Body of pancreas (tissue), 4 donors: Measurements from ENCODE around the gene KCNN3.

Experiments used
- POLR2A ChIP-seq, 3 donors: fragments of 450-650 bp; IDR thresholded peaks; one replicate each; pipeline ENCODE4 v1.6.1; 2016; ENCODE audit warnings: antibody characterized with exemption in 3 of 3, mild to moderate bottlenecking in 2 of 3
- TF ChIP-seq, protein P1 (sequence below), 7 experiments: fragments of 450-650 bp in 4 of 7; fragments of 200-600 bp in 3 of 7; sonication (generic) in 3 of 7; IDR thresholded peaks; one replicate each; pipeline ENCODE4 v1.5.1; 2016 to 2019; ENCODE audit warnings: antibody characterized with exemption in 7 of 7

DNA sequence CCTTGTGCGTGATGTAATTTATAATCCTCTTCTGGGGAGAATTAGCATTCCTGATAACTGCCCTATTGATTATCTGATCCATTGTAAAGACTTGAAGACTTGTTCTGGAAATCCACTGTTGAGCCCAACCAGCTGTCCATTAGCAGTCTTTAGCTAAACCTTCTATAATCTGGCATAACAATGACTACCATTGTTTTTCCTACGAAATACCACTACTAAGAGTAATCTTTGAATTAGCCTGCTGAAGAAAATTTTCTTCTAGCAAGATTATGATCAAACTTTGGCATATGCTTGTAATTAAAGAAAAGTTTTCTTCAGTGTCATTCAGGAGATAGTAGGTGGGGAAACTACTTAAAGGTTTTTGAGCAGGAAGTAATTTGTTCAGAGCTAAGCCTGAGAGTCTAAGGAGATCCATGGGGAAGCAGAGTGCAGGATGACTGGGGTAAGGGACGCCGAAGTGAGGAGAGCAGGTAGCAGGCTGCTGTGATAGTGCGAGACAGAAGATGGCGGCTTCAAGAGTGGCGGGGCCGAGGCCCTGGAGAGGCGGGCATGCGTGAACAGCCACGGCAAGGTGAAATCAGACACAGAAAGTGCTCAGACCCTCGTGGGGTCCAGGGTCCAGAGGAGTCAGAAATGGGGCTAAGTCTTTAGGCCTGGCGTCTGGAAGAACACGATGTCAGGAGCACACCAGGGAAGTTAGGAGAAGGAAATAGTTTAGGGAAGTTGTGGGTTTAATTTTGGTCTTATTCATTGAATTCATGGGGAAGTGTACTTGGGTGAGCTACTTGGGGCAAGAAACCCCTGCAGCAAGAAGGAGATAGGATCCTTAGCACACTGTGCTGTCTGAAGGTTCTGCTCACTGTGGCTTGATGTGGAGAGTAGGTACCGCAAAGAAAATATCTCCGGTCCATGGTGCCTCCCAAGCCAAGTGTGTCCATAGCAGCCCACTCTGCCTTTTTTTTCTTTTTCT is 149.5 kb downstream of the KCNN3 start:
- TF ChIP-seq, protein P1, sequence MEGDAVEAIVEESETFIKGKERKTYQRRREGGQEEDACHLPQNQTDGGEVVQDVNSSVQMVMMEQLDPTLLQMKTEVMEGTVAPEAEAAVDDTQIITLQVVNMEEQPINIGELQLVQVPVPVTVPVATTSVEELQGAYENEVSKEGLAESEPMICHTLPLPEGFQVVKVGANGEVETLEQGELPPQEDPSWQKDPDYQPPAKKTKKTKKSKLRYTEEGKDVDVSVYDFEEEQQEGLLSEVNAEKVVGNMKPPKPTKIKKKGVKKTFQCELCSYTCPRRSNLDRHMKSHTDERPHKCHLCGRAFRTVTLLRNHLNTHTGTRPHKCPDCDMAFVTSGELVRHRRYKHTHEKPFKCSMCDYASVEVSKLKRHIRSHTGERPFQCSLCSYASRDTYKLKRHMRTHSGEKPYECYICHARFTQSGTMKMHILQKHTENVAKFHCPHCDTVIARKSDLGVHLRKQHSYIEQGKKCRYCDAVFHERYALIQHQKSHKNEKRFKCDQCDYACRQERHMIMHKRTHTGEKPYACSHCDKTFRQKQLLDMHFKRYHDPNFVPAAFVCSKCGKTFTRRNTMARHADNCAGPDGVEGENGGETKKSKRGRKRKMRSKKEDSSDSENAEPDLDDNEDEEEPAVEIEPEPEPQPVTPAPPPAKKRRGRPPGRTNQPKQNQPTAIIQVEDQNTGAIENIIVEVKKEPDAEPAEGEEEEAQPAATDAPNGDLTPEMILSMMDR (IDR thresholded peaks at IDR 0.05) = no peak
- TF ChIP-seq POLR2A (IDR thresholded peaks at IDR 0.05) = no peak
